Stimulated activated CD8-positive, alpha-beta memory T cell treated with anti-CD3 and anti-CD28 coated beads, Interleukin-12 subunit alpha, Interleukin-12 subunit beta, amount 100 ng/mL, for 1 hour (primary cell): ENCODE results near the gene IL9.
"Not testable (repeated sequence)": the region's sequence is repeated elsewhere in the genome, so short reads cannot be mapped to it uniquely, and the experiment has no call there.

Experiments
- DNase-seq: peaks from one replicate; pipeline ENCODE4 v3.0.0-alpha.2; 2020; ENCODE audit warnings: low read depth

Gene IL9

DNA sequence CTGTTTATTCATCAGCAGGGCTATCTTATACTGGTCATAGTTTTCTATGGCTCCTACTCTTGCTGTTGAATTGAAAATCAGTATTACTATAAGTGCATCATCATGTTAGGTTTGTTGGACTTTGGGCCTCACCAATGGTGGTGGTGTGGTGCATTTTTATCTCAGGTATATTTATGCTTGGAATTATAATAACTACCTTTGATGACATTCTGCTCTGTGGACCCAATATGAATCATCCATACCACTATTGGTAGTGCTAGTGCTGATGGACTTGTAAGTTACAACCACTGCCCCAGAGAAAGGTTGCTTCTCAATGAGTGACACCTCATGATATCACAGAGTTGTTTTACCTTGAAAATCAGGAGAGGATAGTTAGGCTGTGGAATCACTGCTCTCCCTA, 28.0 kb downstream of the IL9 start:
- no peak for DNase-seq

GRCh38 chr5:135866016-135866415, 29.6 kb downstream of the IL9 start:
- DNase-seq = no peak

GRCh38 chr5:135864503-135865435, 30.9 kb downstream of the IL9 start:
- no peak for DNase-seq

- no peak for DNase-seq
These were observed 32.9 kb downstream of the IL9 start for GRCh38 chr5:135862744-135863143.

DNA sequence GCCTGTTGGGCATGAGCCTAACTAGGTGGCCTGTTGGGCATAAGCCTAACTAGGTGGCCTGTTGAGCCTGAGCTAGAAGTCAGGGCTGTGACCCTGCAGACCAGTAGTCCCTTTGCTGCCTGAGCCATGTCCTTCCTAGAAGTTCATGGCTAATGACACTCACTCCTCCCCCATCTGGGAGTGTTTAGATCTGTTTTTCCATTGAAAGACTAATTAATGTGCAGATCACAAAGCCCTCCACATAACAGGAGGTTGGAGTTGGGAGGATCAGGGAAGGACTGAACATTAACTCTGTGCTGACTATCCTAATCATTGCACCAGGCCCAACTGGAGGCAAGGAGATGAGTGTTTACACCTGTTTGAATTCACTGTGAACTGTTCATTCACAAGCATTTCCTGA, 33.6 kb downstream of the IL9 start:
- DNase-seq = no peak

DNA sequence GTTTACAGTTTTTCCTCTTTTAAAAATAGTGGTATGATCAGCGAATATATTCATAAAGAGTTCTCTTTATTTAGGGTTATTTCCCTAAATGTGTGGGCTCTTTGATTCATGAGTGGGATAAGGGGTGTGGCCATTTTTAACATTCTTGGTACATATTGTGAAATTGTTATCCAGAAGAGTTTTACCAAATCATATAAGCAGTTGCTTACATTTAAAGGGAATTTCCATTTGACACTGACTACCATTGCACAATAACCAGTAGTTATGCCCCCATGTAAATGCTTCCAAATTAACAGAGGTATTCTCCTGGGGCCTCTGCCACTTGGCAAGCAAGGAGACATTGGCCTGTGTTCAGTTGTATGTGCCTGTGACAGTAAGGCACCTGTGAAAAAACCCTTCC, 34.0 kb downstream of the IL9 start:
- no peak for DNase-seq

GRCh38 chr5:135859641-135860040, 36.0 kb downstream of the IL9 start:
- DNase-seq = no peak

- not testable (repeated sequence) for DNase-seq
These were observed 36.5 kb downstream of the IL9 start for GRCh38 chr5:135859186-135859585.

GRCh38 chr5:135857630-135858311, 37.9 kb downstream of the IL9 start:
- DNase-seq = no peak

GRCh38 chr5:135851915-135852845, 43.5 kb downstream of the IL9 start:
- no peak for DNase-seq

GRCh38 chr5:135851186-135851914, 44.3 kb downstream of the IL9 start:
- DNase-seq = no peak

DNA sequence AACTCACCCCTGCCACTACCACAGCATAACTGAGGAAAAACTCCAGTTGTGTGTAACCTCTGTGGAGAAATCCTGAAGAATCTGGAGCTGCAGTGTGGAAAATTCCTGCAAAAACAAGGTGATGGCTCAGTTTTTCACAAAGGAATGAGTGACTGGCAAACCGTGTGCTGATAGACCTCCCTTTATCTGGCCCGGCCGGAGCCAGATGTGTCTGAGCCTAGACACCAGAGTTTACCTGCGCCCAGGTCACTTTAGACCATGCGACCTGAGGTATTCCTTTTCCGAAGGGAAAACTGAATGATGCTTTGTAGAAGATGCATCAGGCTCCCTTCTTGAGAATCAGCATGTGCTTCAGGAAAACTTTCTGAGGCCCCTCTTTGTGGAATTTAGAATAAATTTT, 45.0 kb downstream of the IL9 start:
- DNase-seq = no peak

DNA sequence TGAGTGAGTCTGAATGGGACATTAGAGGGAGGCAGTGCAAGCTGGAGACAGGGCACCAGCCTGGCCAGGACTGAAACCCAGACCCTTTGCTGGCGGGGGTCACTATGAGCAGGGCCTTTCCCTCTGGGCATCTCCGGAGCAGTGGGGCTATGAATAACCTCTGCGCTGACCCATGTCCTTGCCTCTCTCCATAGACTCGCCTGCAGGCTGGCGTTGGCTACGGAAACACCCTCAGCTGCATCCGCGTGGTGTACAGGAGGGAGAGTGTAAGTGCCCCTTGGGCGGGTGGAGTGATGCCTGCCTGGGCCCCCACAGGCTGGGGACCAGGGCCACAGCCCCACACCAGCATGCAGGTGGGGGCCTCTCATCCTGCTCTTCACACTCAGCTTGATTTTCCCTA, 45.4 kb downstream of the IL9 start:
- no peak for DNase-seq

DNA sequence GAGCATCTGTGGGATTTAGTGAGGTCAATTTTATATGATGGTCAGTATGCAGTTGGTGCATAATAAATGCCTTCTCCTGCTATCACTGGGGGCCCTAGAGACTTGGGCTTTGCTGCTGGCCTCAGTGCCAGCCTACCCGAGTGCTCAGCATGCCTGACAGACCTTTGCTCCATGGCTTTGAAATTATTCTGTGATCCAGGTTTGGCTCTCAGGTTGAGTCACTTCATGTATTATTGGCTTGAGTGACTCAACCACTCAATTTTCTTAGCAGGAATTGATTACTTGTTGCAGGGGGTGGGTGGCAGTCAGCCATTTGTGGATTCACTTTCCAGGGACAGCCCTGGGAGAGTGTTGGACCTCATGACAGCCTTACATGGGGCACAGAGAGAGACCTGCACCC, 47.7 kb downstream of the IL9 start:
- no peak for DNase-seq

- DNase-seq = no peak
These were observed 49.3 kb downstream of the IL9 start for GRCh38 chr5:135846311-135846710.

GRCh38 chr5:135843571-135844337, 51.9 kb downstream of the IL9 start:
- DNase-seq = no peak

GRCh38 chr5:135842737-135843136, 52.9 kb downstream of the IL9 start:
- DNase-seq = no peak
